ENCODE data around the gene BCL6. TPM values are rescaled to one million over a fixed set of nuclear protein-coding genes. Genes with fewer than 3 reads are reported as not detected.

Gene BCL6
- total RNA-seq, 1 donor from 2014 or later: 7.6 TPM

DNA sequence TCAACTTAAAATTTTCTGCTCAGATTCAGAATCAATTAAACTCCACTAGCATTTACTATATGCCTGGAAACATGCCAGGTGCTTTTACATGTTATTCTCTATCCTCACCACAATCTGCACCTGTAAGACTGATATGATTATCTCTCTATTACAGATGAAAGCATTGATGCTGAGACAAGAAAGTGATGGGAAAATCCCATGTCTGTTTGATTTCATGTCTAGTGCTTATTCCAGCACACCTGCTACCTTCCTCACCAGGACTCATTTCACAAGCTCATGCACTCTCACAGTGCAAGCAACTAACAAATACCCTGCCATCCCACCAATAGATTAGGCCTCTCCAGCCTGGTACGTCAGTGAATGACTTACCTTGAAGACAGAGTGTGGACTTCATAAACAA, 25.0 kb upstream of the BCL6 start:
- DNase-seq (ENCODE audit: low spot score): no peak
- TF ChIP-seq, protein P1, sequence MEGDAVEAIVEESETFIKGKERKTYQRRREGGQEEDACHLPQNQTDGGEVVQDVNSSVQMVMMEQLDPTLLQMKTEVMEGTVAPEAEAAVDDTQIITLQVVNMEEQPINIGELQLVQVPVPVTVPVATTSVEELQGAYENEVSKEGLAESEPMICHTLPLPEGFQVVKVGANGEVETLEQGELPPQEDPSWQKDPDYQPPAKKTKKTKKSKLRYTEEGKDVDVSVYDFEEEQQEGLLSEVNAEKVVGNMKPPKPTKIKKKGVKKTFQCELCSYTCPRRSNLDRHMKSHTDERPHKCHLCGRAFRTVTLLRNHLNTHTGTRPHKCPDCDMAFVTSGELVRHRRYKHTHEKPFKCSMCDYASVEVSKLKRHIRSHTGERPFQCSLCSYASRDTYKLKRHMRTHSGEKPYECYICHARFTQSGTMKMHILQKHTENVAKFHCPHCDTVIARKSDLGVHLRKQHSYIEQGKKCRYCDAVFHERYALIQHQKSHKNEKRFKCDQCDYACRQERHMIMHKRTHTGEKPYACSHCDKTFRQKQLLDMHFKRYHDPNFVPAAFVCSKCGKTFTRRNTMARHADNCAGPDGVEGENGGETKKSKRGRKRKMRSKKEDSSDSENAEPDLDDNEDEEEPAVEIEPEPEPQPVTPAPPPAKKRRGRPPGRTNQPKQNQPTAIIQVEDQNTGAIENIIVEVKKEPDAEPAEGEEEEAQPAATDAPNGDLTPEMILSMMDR (IDR thresholded peaks at IDR 0.05; ENCODE audit: unreplicated experiment): no peak
- H3K9me3 Mint-ChIP-seq (ENCODE audit: unreplicated experiment): no peaks in the 10 kb centered on the region
- no peaks in the 10 kb centered on the region for H3K27me3 Mint-ChIP-seq (ENCODE audit: unreplicated experiment)
- H3K27ac Mint-ChIP-seq (ENCODE audit: unreplicated experiment): no peak overlapping the region
- H3K4me3 Mint-ChIP-seq (ENCODE audit: unreplicated experiment): no peak overlapping the region
- peaks cover 13% of the 10 kb centered on the region for H3K4me1 Mint-ChIP-seq (ENCODE audit: unreplicated experiment)
- H3K36me3 Mint-ChIP-seq (ENCODE audit: low read depth, unreplicated experiment): no peaks in the 10 kb centered on the region

DNA sequence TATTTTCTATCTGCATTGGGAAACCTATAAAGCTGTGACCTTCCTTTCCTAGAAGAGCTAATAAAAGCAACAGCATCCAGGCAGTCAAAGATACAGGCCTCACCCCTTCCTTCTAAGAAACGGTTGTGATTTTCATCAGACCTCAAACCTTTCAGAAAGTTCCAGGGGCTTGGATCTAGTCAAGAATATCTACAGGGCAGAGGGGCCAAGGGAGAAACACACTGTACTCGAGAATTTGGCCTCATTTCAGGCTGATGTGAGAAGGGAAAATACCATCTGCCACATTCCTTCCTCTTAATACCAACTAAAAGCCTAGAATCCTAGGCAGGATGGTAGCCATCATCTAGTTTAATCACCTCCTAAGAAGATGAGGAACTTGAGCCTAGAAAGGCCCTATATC, 24.5 kb upstream of the BCL6 start:
- H3K4me1 Mint-ChIP-seq (ENCODE audit: unreplicated experiment): peaks cover 17% of the 10 kb centered on the region
- H3K27ac Mint-ChIP-seq (ENCODE audit: unreplicated experiment): no peak overlapping the region
- no peak overlapping the region for H3K4me3 Mint-ChIP-seq (ENCODE audit: unreplicated experiment)
- no peaks in the 10 kb centered on the region for H3K27me3 Mint-ChIP-seq (ENCODE audit: unreplicated experiment)
- DNase-seq (ENCODE audit: low spot score): no peak
- no peaks in the 10 kb centered on the region for H3K36me3 Mint-ChIP-seq (ENCODE audit: low read depth, unreplicated experiment)
- H3K9me3 Mint-ChIP-seq (ENCODE audit: unreplicated experiment): no peaks in the 10 kb centered on the region
- TF ChIP-seq, protein P1 (IDR thresholded peaks at IDR 0.05; ENCODE audit: unreplicated experiment): no peak

DNA sequence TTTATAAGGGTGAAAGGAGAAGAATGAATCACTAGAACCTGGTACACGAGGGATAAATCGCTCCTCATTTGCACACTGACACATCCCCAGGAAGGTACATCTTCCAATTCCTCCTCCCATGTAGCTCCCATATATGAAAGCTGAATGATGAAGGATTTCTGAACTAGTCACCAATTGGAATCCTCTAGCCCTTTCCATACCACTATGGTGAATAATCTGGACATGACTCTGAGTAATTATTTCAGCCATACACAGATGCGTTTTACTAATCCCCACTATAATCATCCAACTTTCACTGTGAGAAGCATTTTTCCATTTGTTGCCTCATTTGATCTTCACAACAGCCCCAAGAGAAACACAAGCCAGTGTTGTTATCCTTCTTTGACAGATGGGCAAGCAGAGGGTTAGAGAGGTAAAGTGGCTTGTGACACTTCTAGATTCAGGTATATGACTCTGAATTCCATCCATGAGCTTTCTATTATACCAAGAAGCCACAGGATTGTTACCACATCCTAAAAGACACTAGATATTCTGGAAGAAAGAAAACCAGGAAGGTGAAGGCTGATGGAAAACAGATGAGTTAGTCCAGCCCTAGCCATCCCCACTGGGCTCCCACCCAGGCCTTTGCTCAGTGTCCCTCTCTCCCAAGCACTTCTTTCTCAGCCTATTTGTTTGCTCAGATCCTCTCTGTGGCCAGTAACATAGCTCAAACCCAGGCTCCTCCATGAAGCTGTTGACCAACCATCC, 22.2 kb upstream of the BCL6 start:
- H3K27me3 Mint-ChIP-seq (ENCODE audit: unreplicated experiment): no peaks in the 10 kb centered on the region
- no peak overlapping the region for H3K27ac Mint-ChIP-seq (ENCODE audit: unreplicated experiment)

DNA sequence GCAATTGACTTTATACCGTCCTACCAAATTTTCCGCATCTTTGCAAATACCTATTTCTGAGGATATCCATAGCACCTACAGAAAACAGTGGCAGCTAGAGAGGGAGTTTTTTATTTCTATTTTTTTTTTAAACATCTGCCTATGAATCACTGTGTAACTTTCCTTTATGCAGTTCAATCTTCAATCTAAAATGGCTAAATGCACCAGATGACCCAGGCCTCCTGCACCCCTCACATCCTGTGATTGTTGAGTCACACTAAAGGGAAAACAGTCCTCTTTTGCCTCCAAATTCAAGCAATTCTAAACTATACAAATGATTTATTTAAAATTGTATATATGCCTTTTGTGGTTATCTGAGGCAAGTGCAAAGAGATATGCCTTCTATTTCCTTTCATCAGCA, 20.1 kb upstream of the BCL6 start:
- no peaks in the 10 kb centered on the region for H3K9me3 Mint-ChIP-seq (ENCODE audit: unreplicated experiment)
- H3K36me3 Mint-ChIP-seq (ENCODE audit: low read depth, unreplicated experiment): no peaks in the 10 kb centered on the region
- H3K4me3 Mint-ChIP-seq (ENCODE audit: unreplicated experiment): no peak overlapping the region
- H3K4me1 Mint-ChIP-seq (ENCODE audit: unreplicated experiment): peaks cover 7% of the 10 kb centered on the region
- DNase-seq (ENCODE audit: low spot score): no peak
- H3K27ac Mint-ChIP-seq (ENCODE audit: unreplicated experiment): no peak overlapping the region
- peaks cover 2% of the 10 kb centered on the region for H3K27me3 Mint-ChIP-seq (ENCODE audit: unreplicated experiment)
- TF ChIP-seq, protein P1 (IDR thresholded peaks at IDR 0.05; ENCODE audit: unreplicated experiment): no peak

More for the DNA sequence above, 22.2 kb upstream of the BCL6 start:
- no peak for DNase-seq (ENCODE audit: low spot score)
- no peaks in the 10 kb centered on the region for H3K36me3 Mint-ChIP-seq (ENCODE audit: low read depth, unreplicated experiment)
- H3K9me3 Mint-ChIP-seq (ENCODE audit: unreplicated experiment): no peaks in the 10 kb centered on the region
- TF ChIP-seq, protein P1 (IDR thresholded peaks at IDR 0.05; ENCODE audit: unreplicated experiment): no peak
- peaks cover 7% of the 10 kb centered on the region for H3K4me1 Mint-ChIP-seq (ENCODE audit: unreplicated experiment)
- no peak overlapping the region for H3K4me3 Mint-ChIP-seq (ENCODE audit: unreplicated experiment)

DNA sequence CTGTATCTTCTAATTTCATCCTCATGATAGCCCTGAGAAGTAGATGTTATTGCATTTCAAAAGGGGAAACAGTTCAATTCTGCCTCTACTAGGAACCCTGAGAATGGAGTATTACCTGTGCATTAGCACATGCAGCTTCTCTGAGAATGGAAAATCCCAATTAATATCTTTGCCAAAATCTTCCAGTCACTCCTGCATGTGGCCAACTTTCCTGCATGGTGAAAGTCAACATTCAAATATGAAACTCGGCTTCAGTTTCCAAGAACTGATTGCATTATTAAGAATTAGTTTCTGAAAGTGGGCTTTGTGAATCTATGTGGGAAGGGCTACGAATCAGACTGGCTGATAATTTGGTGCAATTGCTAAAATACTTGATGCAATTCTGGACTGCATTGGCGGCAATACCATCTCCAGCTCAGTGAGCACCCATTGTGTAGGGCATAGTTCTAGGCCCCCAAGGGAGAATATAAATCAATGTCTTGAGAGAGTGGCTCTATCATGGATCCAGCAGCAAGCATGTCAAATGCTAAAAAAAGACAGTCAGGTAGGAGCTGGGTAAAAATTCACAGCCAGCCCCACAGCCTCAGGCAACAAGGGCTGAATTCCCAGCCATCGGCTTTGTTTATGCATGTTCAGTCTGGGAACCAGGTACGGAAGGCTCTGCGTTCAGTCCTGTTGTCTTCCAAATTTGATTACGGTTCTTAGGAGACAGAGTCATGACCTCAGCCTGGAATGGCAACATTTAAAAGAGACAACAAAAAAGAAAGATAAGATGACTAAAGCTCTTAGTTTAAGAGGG, 18.8 kb upstream of the BCL6 start:
- Mint-ChIP-seq H3K9me3 (ENCODE audit: unreplicated experiment) (no peaks in the 10 kb centered on the region), H3K27ac (ENCODE audit: unreplicated experiment) (no peak overlapping the region), H3K4me3 (ENCODE audit: unreplicated experiment) (no peak overlapping the region), H3K4me1 (ENCODE audit: unreplicated experiment) (peaks cover 7% of the 10 kb centered on the region), H3K27me3 (ENCODE audit: unreplicated experiment) (peaks cover 2% of the 10 kb centered on the region), H3K36me3 (ENCODE audit: low read depth, unreplicated experiment) (no peaks in the 10 kb centered on the region)
- no peak for DNase-seq (ENCODE audit: low spot score)
- TF ChIP-seq, protein P1 (IDR thresholded peaks at IDR 0.05; ENCODE audit: unreplicated experiment): no peak
